NT2/D1 (cell line): ENCODE results near the gene TANC1.

Experiments
- DNase-seq: peaks from one replicate; pipeline ENCODE4 v3.0.0-alpha.2; 2011; ENCODE audit warnings: low read depth, low spot score
- H3K27me3 ChIP-seq: 2 replicates; pipeline ENCODE4 v1.6.0; 2011; ENCODE audit warnings: mild to moderate bottlenecking; ENCODE audit not compliant: insufficient read length, insufficient read depth
- H3K36me3 ChIP-seq: 2 replicates; pipeline ENCODE4 v1.6.1; 2011; ENCODE audit warnings: mild to moderate bottlenecking, low read length, mixed read lengths; ENCODE audit not compliant: insufficient read depth, insufficient read length
- H3K4me1 ChIP-seq: 2 replicates; pipeline ENCODE4 v1.5.1; 2011; ENCODE audit not compliant: insufficient read depth, insufficient read length
- H3K4me3 ChIP-seq: 2 replicates; pipeline ENCODE4 v1.5.1; 2011; ENCODE audit warnings: low read depth; ENCODE audit not compliant: insufficient read length
- H3K9ac ChIP-seq: 2 replicates; pipeline ENCODE4 v1.6.0; 2011; ENCODE audit warnings: low read depth; ENCODE audit not compliant: insufficient read length
- H3K9me3 ChIP-seq: 2 replicates; pipeline ENCODE4 v1.5.1; 2011; ENCODE audit warnings: mild to moderate bottlenecking, low read length; ENCODE audit not compliant: insufficient read depth
- SUZ12 ChIP-seq: IDR thresholded peaks from 2 replicates; pipeline ENCODE4 v1.6.1; 2011; ENCODE audit not compliant: insufficient read length, insufficient read depth; ENCODE audit errors: extremely low read depth
- YY1 ChIP-seq: IDR thresholded peaks from 2 replicates; pipeline ENCODE4 v1.6.1; 2011; ENCODE audit not compliant: insufficient read length, insufficient read depth
- ZNF274 ChIP-seq: IDR thresholded peaks from 2 replicates; pipeline ENCODE4 v1.6.1; 2011; ENCODE audit warnings: mild to moderate bottlenecking, low read depth, low read length

Gene TANC1

DNA sequence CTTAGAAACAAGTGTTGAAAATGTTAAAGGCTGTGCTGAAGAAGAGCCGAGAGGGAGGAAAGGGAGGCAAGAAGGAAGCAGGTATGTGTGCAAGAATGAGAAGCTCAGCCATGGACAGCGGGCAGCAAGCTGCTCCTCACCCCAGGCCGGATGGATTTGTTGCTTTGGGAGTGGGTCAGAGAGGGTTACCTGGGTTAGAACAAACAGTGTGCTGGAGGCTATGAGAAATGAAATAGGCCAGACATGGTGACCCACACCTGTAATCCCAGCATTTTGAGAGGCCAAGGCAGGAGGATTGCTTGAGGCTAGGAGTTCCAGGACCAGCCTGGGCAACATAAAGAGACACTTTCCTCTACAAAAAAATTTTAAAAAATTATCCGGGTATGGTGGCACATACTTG, 97.5 kb downstream of the TANC1 start:
- Histone ChIP-seq H3K27me3 (no peaks in the 10 kb centered on the region), H3K4me3 (no peak overlapping the region), H3K9ac (no peak overlapping the region), H3K9me3 (no peaks in the 10 kb centered on the region), H3K4me1 (peaks cover 5% of the 10 kb centered on the region), H3K36me3 (peaks cover 19% of the 10 kb centered on the region)
- TF ChIP-seq YY1 (no peak), ZNF274 (no peak), SUZ12 (no peak)
- DNase-seq: no peak

DNA sequence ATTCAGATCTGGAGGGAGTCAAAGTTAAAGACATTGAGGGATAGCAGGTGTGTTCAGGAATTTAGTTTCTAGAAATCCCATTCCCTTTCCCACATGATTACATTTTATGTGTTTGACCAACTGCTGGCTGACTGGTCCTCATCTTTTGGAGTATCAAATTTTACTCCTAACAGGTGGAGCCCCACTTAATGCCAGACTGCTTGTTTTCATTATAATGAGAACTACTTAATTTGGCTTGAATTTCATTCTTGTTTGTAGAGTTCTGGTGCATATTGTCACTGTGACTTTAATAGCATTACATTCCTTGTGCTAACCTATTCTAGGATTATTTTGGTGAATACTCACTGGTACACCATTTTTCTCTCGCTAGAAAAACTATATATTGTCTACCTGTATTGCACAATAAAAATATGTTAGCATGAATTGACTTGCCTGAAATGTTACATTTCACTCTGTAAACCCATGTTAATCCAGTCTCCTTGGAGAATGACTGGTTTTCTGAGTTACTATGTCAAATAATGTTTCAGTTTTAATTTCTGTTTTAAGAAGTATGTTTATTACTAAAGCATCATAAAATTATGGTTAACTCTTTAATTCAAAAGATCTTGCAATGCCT, 98.2 kb downstream of the TANC1 start:
- DNase-seq: no peak
- no peak overlapping the region for H3K4me3 ChIP-seq
- peaks cover 5% of the 10 kb centered on the region for H3K4me1 ChIP-seq
- no peak overlapping the region for H3K9ac ChIP-seq
- TF ChIP-seq SUZ12: no peak
- TF ChIP-seq YY1: no peak
- TF ChIP-seq ZNF274: no peak
- H3K9me3 ChIP-seq: no peaks in the 10 kb centered on the region
- no peaks in the 10 kb centered on the region for H3K27me3 ChIP-seq
- H3K36me3 ChIP-seq: peaks cover 17% of the 10 kb centered on the region

DNA sequence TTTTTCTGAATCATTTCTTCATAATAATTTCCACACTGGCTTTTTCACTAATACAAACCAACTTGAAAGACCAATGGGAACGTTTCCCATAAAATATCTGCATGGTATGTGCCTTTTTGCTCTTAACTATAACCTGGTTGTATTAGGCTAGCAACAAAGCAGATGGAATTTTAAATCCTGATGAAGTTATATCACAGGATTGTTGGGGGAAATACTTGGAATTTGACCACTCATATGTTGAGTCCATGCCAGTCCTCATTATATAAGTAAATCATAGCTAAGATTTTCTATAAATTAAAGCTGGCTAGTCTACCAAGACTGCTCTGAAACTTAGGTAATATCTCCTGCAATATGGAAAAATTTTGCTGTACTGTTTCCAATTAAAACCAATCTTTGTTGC, 99.5 kb downstream of the TANC1 start:
- Histone ChIP-seq H3K36me3 (peaks cover 17% of the 10 kb centered on the region), H3K27me3 (no peaks in the 10 kb centered on the region), H3K4me1 (peaks cover 5% of the 10 kb centered on the region), H3K4me3 (no peak overlapping the region), H3K9me3 (no peaks in the 10 kb centered on the region), H3K9ac (no peak overlapping the region)
- no peak for DNase-seq
- TF ChIP-seq YY1 (no peak), SUZ12 (no peak), ZNF274 (no peak)

DNA sequence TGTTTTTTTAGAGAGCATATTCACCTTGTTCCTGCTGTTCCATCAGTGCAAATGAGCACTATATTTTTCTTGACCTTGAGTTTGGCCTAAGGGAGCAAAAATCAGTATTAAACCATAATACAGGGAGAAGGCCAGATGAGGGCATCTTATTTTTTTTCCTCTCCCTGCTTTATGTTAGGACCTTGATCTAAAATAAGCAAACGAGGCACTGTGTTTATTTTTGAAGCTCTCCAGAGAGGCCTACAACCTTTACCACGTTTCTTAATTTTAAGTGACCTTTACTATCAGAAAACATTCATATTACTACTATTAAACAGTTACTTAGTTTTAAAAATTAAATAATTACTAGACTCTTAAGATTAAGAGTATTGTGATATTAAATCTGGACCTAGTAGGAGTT, 100.8 kb downstream of the TANC1 start:
- Histone ChIP-seq H3K9me3 (no peaks in the 10 kb centered on the region), H3K4me1 (peaks cover 2% of the 10 kb centered on the region), H3K9ac (no peak overlapping the region), H3K27me3 (no peaks in the 10 kb centered on the region), H3K4me3 (no peak overlapping the region), H3K36me3 (peaks cover 17% of the 10 kb centered on the region)
- no peak for DNase-seq
- no peak for TF ChIP-seq ZNF274
- TF ChIP-seq YY1: no peak
- TF ChIP-seq SUZ12: no peak

DNA sequence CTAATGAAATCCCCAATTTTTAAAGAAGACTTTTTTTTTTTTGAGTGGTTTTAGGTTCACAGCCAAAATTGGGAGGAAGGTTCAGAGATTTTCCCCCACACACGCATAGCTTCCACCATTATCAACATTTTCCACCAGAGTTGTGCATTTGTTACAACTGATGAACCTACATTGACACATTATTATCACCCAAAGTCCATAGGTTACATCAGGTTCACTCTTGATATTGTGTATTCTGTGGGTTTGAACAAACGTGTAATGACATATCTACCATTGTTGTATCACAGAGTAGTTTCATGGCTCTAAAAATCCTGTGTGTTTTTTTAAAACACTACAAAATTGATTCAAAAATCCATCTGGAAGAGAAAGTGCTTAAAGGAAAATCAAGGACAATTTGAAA, 101.8 kb downstream of the TANC1 start:
- TF ChIP-seq YY1 (no peak), SUZ12 (no peak), ZNF274 (no peak)
- Histone ChIP-seq H3K36me3 (peaks cover 17% of the 10 kb centered on the region), H3K9me3 (no peaks in the 10 kb centered on the region)

DNA sequence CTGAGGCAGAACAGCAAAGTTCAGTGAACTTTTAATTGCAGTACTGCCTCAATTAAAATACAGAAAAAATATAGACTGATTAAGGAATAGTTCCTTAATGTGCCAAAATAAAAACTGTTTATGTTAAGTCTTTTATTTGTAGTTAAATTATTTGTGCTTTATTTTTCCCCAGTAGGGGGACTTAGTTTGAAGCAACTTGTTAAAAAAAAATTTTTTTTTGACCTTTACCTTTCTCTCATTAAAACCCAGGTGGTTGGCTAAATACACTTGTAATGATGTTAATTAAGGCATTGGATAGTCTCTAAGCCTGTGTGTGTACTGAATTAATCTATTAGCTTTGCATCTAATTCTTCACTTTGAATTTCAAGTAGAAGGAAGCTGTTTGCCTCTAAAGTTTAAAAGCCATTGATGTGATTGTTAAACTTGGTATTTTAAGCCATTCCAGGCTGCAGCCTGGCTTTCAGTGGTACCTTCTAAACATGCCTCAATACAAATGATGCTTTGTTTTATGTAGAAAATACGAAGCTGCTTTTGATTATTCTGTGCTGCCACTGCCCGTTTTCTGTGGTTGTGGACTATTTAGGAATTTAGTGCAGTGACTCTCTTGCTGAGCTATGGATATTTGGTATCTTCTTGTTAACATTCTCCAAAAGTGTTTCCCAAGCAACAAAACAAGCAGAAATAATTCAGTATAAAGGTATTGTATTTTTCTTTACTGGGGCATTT, 102.9 kb downstream of the TANC1 start:
- peaks cover 13% of the 10 kb centered on the region for H3K36me3 ChIP-seq
- no peak overlapping the region for H3K4me3 ChIP-seq
- H3K27me3 ChIP-seq: no peaks in the 10 kb centered on the region
- TF ChIP-seq YY1 (no peak), ZNF274 (no peak), SUZ12 (no peak)
- H3K9me3 ChIP-seq: no peaks in the 10 kb centered on the region
- H3K4me1 ChIP-seq: no peaks in the 10 kb centered on the region
- no peak for DNase-seq
- H3K9ac ChIP-seq: no peak overlapping the region

More for the DNA sequence above, 101.8 kb downstream of the TANC1 start:
- H3K27me3 ChIP-seq: no peaks in the 10 kb centered on the region
- DNase-seq: no peak
- H3K4me3 ChIP-seq: no peak overlapping the region
- peaks cover 2% of the 10 kb centered on the region for H3K4me1 ChIP-seq
- no peak overlapping the region for H3K9ac ChIP-seq

DNA sequence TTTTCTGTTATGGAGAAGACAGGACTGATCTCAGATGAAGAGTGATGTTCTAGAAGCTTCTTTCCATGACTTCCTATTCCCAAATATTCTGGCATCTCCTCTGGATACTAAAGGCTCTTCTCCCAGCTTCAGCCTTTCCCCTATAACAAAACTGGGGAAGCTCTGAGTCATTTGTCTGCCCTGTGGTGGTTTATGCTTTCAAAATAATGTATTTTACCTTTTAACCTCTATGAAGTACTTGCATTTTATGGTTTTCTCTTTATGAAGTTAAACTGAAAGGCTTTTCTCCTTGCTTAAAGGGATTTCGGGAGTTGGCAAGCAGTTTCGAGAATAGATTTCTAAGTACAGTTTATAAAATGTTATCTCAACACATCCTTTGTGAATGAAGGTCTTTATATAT, 104.4 kb downstream of the TANC1 start:
- peaks cover 3% of the 10 kb centered on the region for H3K36me3 ChIP-seq
- H3K9ac ChIP-seq: no peak overlapping the region
- no peak for DNase-seq
- H3K4me1 ChIP-seq: no peaks in the 10 kb centered on the region
- no peaks in the 10 kb centered on the region for H3K9me3 ChIP-seq
- no peak overlapping the region for H3K4me3 ChIP-seq
- H3K27me3 ChIP-seq: no peaks in the 10 kb centered on the region
- TF ChIP-seq SUZ12 (no peak), YY1 (no peak), ZNF274 (no peak)

DNA sequence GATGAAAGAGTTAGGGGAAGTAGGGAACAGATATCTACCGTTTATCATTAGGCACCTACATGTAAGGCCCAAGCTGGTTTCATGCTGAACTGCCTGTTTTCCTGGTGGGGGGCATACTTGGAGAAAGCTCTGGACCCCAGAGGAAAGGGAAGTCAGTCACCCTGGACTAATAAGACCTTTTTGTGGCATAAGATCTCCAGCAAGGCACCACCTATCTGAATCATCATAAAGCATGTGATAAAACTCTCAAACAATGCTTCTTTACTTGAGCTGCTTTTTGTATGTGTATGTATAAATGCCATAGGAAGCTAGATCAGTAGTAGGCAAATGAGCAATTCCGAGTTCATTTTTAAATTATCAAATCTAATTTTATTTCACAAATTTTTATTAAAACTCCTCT, 104.8 kb downstream of the TANC1 start:
- Histone ChIP-seq H3K9ac (no peak overlapping the region), H3K4me3 (no peak overlapping the region), H3K9me3 (no peaks in the 10 kb centered on the region; the same call in 1 of the 2 replicates), H3K27me3 (no peaks in the 10 kb centered on the region), H3K36me3 (peaks cover 3% of the 10 kb centered on the region), H3K4me1 (no peaks in the 10 kb centered on the region)
- TF ChIP-seq SUZ12: no peak
- TF ChIP-seq ZNF274: no peak
- no peak for TF ChIP-seq YY1
- DNase-seq: no peak
